HepG2 (cell line): ENCODE results near the gene PHLDB1. TPM values are rescaled to one million over a fixed set of nuclear protein-coding genes. Genes with fewer than 3 reads are reported as not detected.

Experiments
- ATAC-seq: fragments of 200-7000 bp; cut with Tn5 transposase; 3 replicates; pipeline ENCODE4 v1.9.1; 2020; ENCODE audit warnings: mild to moderate bottlenecking, moderate library complexity
- BruUV-seq: library from RNA; stranded (reverse); fragments of 400-500 nt; replicated peaks from 2 replicates; lab custom pipeline; 2021; lab: Mats Ljungman, UMichigan
- CTCF ChIA-PET: fragments of 300-600 bp; formaldehyde crosslinking; extraction: SDS; loops from one replicate; lab custom pipeline; 2021; ENCODE audit warnings: low total read pairs, inconsistent platforms, low intra/inter-chr PET ratio; lab: Yijun Ruan, JAX
- POLR2A ChIA-PET: fragments of 350-600 bp; sonication (Branson Sonifier 250); formaldehyde crosslinking; loops from one replicate; lab custom pipeline; 2020; ENCODE audit warnings: antibody characterized with exemption, inconsistent platforms; lab: Yijun Ruan, JAX
- DNase-seq: peaks from one replicate; pipeline ENCODE4 v3.0.0-alpha.2; 2015; ENCODE audit warnings: low spot score
- FAIRE-seq: peaks from 3 replicates; lab custom pipeline; 2011; peaks lifted over from hg19 to GRCh38; lab: Jason Lieb, UNC
- H2AFZ ChIP-seq: one replicate; pipeline ENCODE4 v1.6.1; 2011; ENCODE audit warnings: low read length, inconsistent platforms
- H3K27ac ChIP-seq: fragments of 300-600 bp; 3 replicates; pipeline ENCODE4 v1.8.0; 2011; ENCODE audit warnings: mixed run types, mild to moderate bottlenecking, mixed read lengths, low read length, inconsistent platforms; ENCODE audit not compliant: insufficient read depth; ENCODE audit errors: extremely low read length
- H3K27me3 ChIP-seq, 2 experiments: fragments of 200-600 bp in 1 of 2; 2 replicates in 1 of 2; 3 replicates in 1 of 2; pipeline versions ENCODE4 v1.6.0 to v1.8.0; 2011; ENCODE audit warnings: low read length in 2 of 2, mild to moderate bottlenecking in 2 of 2, moderate library complexity in 2 of 2, inconsistent platforms in 1 of 2; ENCODE audit not compliant: insufficient read depth in 2 of 2, control insufficient read depth in 1 of 2
- H3K36me3 ChIP-seq, 2 experiments: fragments of 200-600 bp in 1 of 2; replicated peaks in 1 of 2; 2 replicates in 1 of 2; 3 replicates in 1 of 2; pipeline versions ENCODE4 v1.5.1 to v1.8.0; 2011; ENCODE audit warnings: low read length in 2 of 2, inconsistent platforms in 1 of 2; ENCODE audit not compliant: insufficient read depth in 2 of 2, control insufficient read depth in 1 of 2
- H3K4me1 ChIP-seq: 2 replicates; pipeline ENCODE4 v1.5.1; 2012; ENCODE audit warnings: low read length, inconsistent platforms; ENCODE audit not compliant: insufficient read depth
- H3K4me2 ChIP-seq: 2 replicates; pipeline ENCODE4 v1.6.0; 2011; ENCODE audit warnings: low read depth, low read length, inconsistent platforms
- H3K4me3 ChIP-seq, 3 experiments: fragments of 200-600 bp in 1 of 3; sonication (generic), shearing (Covaris generic) in 1 of 3; replicated peaks in 1 of 3; 2 replicates each; pipeline ENCODE4 v1.5.1; 2011 to 2016; ENCODE audit warnings: low read length in 3 of 3, inconsistent platforms in 2 of 3, low read depth in 2 of 3, mild to moderate bottlenecking in 2 of 3, control low read depth in 1 of 3, mixed read lengths in 1 of 3; ENCODE audit not compliant: insufficient read depth in 1 of 3
- H3K79me2 ChIP-seq: one replicate; pipeline ENCODE4 v1.6.1; 2011; ENCODE audit warnings: low read length, inconsistent platforms; ENCODE audit not compliant: insufficient read depth
- H3K9ac ChIP-seq: 2 replicates; pipeline ENCODE4 v1.6.0; 2011; ENCODE audit warnings: mild to moderate bottlenecking, low read depth, low read length, inconsistent platforms; ENCODE audit not compliant: insufficient read depth
- H3K9me3 ChIP-seq: 2 replicates; pipeline ENCODE4 v1.5.1; 2012; ENCODE audit warnings: mild to moderate bottlenecking, low read length
- H4K20me1 ChIP-seq: 2 replicates; pipeline ENCODE4 v1.6.0; 2011; ENCODE audit warnings: inconsistent platforms, mild to moderate bottlenecking, low read length, moderate library complexity; ENCODE audit not compliant: insufficient read depth
- CREB1 ChIP-seq, 2 experiments: fragments of 450-650 bp in 1 of 2; IDR thresholded peaks; 2 replicates each; pipeline ENCODE4 v1.6.1; 2016 to 2017; ENCODE audit warnings: control low read depth in 1 of 2, mild to moderate bottlenecking in 1 of 2, missing compliant biosample characterization in 1 of 2, missing genetic modification characterization in 1 of 2
- HMG20A ChIP-seq: IDR thresholded peaks from 2 replicates; pipeline ENCODE4 v1.6.1; 2016; ENCODE audit warnings: borderline replicate concordance
- KDM2A ChIP-seq: sonication (generic); formaldehyde crosslinking; IDR thresholded peaks from 2 replicates; pipeline ENCODE4 v1.4.0; 2020; ENCODE audit warnings: low read depth, missing genetic modification reagents, borderline replicate concordance
- MAFF ChIP-seq: IDR thresholded peaks from 2 replicates; pipeline ENCODE4 v1.6.1; 2011; ENCODE audit warnings: low read depth, low read length, improper control_type of control experiment
- MTA1 ChIP-seq: sonication (generic); formaldehyde crosslinking; IDR thresholded peaks from 2 replicates; pipeline ENCODE4 v1.4.0; 2020; ENCODE audit warnings: missing genetic modification reagents, mild to moderate bottlenecking, borderline replicate concordance
- PHF20 ChIP-seq: sonication (generic); formaldehyde crosslinking; IDR thresholded peaks from 2 replicates; pipeline ENCODE4 v1.5.0; 2020; ENCODE audit warnings: mild to moderate bottlenecking, missing genetic modification reagents
- SP2 ChIP-seq: sonication (generic); formaldehyde crosslinking; IDR thresholded peaks from 2 replicates; pipeline ENCODE4 v1.5.1; 2020; ENCODE audit warnings: mild to moderate bottlenecking, missing genetic modification reagents
- SRY ChIP-seq: sonication (generic); formaldehyde crosslinking; IDR thresholded peaks from 2 replicates; pipeline ENCODE4 v1.8.0; 2022; ENCODE audit warnings: mild to moderate bottlenecking, missing genetic modification reagents
- YEATS2 ChIP-seq: sonication (generic); formaldehyde crosslinking; IDR thresholded peaks from 2 replicates; pipeline ENCODE4 v1.4.0; 2020; ENCODE audit warnings: missing genetic modification reagents, borderline replicate concordance
- ZMYM3 ChIP-seq: sonication (generic); formaldehyde crosslinking; IDR thresholded peaks from 2 replicates; pipeline ENCODE4 v1.5.1; 2020; ENCODE audit warnings: mild to moderate bottlenecking, missing genetic modification reagents
- ZNF33B ChIP-seq: sonication (generic); formaldehyde crosslinking; IDR thresholded peaks from 2 replicates; pipeline ENCODE4 v1.5.1; 2020; ENCODE audit warnings: mild to moderate bottlenecking, missing genetic modification reagents
- ZNF746 ChIP-seq: sonication (generic); formaldehyde crosslinking; IDR thresholded peaks from 2 replicates; pipeline ENCODE4 v1.8.0; 2022; ENCODE audit warnings: mild to moderate bottlenecking, missing genetic modification reagents
- ZNF782 ChIP-seq: sonication (generic); formaldehyde crosslinking; IDR thresholded peaks from 2 replicates; pipeline ENCODE4 v1.4.0; 2020; ENCODE audit warnings: missing genetic modification reagents, mild to moderate bottlenecking, borderline replicate concordance
- WGBS: methylation state at CpG from one replicate; pipeline ENCODE4 v1.1.6; 2017; ENCODE audit warnings: low lambda C conversion rate; 5-methylcytosine and 5-hydroxymethylcytosine counted together
- in situ Hi-C: cut with HindIII; loops from 2 replicates; pipeline ENCODE4 v1.10.0; 2017; ENCODE audit warnings: low pct_unique_long_range_greater_than_20kb; ENCODE audit not compliant: extremely low pct_ligation_motif_present
- intact Hi-C: fragments of 100-400 bp; cut with micrococcal nuclease; formaldehyde crosslinking; loops from one replicate; pipeline ENCODE4 v1.10.0; 2022; ENCODE audit not compliant: unreplicated experiment
- polyA plus RNA-seq, 8 experiments: library from polyadenylated mRNA; depleted of rRNA in 3 of 8; stranded (reverse) in 7 of 8; unstranded in 1 of 8; fragments of >200 nt; fragmentation: Illumina TruSeq in 4 of 8; extraction: Trizol in 4 of 8; gene quantifications; 2 replicates each; pipeline versions ENCODE4 v1.2.1 to v1.2.3, GENCODE V29; 2011 to 2016; ENCODE audit warnings: low read depth in 4 of 8, missing spikeins in 1 of 8, mixed read lengths in 1 of 8; ENCODE audit not compliant: insufficient read depth in 1 of 8
- total RNA-seq, 5 experiments: library from RNA; depleted of rRNA; stranded (reverse); fragments of >200 nt; fragmentation: Illumina TruSeq; extraction: Trizol; gene quantifications; 2 replicates each; pipeline ENCODE4 v1.2.3, GENCODE V29; 2016; ENCODE audit warnings: low read depth in 1 of 5
- TF ChIP-seq, protein P1 (sequence below): sonication (generic); formaldehyde crosslinking; IDR thresholded peaks from 2 replicates; pipeline ENCODE4 v1.4.0; 2020; ENCODE audit warnings: mild to moderate bottlenecking, missing genetic modification reagents, borderline replicate concordance
- TF ChIP-seq, protein P2 (sequence below): sonication (generic); formaldehyde crosslinking; IDR thresholded peaks from 2 replicates; pipeline ENCODE4 v1.8.0; 2022; ENCODE audit warnings: mild to moderate bottlenecking, missing genetic modification reagents

PHLDB1 gene
- total and polyA plus RNA-seq, 2 of the 13 experiments (the other 11 are each of a cell fraction or from before 2014, with no cell fraction given), result 13.8 to 14.2 TPM

DNA sequence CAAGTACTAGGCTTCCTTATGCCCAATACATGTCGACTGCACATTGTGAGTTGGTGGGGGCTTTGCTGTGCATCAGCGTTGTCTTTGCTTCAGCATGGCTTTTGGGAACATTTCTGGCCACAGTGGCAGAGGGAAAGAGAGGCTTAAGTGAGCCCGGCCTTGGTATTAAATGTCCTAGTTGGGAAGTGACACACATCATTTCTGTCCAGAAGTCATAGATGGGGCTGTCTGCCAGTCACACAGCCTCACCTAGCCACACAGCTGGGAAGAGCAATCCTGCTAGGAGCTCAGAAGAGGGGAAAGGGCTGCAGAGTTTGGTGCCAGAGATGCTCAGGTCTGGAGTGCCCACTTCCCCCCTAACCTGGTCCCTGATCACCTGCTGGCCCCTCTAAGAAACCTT lies 44.4 kb downstream of the PHLDB1 start:
- ChIA-PET CTCF (no interaction called here), POLR2A (no interaction called here)
- H2AFZ ChIP-seq, result no peak overlapping the region
- H3K9ac ChIP-seq, result no peak overlapping the region
- no peaks in the 10 kb centered on the region for H3K9me3 ChIP-seq
- no peak overlapping the region for H3K4me3 ChIP-seq
- no peak overlapping the region for H3K27ac ChIP-seq
- FAIRE-seq, result no peak
- WGBS, result 94% methylated on average over 3 of the region's 3 CpGs
- in situ Hi-C loops (no loop called here), intact Hi-C loops (no loop called here)
- no peak for DNase-seq
- no peak for ATAC-seq
- peaks cover 15 to 25% of the 10 kb centered on the region in 2 experiments; a peak in 4 of 5 replicates for H3K36me3 ChIP-seq
- BruUV-seq, result no TSS peak
- H3K27me3 ChIP-seq, result no peaks in the 10 kb centered on the region
- no peaks in the 10 kb centered on the region for H3K79me2 ChIP-seq
- H3K4me2 ChIP-seq, result no peak overlapping the region
- no peaks in the 10 kb centered on the region for H4K20me1 ChIP-seq
- peaks cover 22% of the 10 kb centered on the region for H3K4me1 ChIP-seq
- TF ChIP-seq, protein P1, sequence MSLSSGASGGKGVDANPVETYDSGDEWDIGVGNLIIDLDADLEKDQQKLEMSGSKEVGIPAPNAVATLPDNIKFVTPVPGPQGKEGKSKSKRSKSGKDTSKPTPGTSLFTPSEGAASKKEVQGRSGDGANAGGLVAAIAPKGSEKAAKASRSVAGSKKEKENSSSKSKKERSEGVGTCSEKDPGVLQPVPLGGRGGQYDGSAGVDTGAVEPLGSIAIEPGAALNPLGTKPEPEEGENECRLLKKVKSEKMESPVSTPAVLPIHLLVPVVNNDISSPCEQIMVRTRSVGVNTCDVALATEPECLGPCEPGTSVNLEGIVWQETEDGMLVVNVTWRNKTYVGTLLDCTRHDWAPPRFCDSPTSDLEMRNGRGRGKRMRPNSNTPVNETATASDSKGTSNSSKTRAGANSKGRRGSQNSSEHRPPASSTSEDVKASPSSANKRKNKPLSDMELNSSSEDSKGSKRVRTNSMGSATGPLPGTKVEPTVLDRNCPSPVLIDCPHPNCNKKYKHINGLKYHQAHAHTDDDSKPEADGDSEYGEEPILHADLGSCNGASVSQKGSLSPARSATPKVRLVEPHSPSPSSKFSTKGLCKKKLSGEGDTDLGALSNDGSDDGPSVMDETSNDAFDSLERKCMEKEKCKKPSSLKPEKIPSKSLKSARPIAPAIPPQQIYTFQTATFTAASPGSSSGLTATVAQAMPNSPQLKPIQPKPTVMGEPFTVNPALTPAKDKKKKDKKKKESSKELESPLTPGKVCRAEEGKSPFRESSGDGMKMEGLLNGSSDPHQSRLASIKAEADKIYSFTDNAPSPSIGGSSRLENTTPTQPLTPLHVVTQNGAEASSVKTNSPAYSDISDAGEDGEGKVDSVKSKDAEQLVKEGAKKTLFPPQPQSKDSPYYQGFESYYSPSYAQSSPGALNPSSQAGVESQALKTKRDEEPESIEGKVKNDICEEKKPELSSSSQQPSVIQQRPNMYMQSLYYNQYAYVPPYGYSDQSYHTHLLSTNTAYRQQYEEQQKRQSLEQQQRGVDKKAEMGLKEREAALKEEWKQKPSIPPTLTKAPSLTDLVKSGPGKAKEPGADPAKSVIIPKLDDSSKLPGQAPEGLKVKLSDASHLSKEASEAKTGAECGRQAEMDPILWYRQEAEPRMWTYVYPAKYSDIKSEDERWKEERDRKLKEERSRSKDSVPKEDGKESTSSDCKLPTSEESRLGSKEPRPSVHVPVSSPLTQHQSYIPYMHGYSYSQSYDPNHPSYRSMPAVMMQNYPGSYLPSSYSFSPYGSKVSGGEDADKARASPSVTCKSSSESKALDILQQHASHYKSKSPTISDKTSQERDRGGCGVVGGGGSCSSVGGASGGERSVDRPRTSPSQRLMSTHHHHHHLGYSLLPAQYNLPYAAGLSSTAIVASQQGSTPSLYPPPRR (CRISPR knock-in tag), result no peak
- no peak for TF ChIP-seq HMG20A (CRISPR knock-in tag)
- TF ChIP-seq MAFF, result no peak
- no peak for TF ChIP-seq SRY
- no peak for TF ChIP-seq MTA1 (CRISPR knock-in tag)
- no peak for TF ChIP-seq CREB1 (IDR thresholded peaks at IDR 0.05)
- TF ChIP-seq CREB1 (CRISPR knock-in tag; IDR thresholded peaks at IDR 0.05), result no peak
- no peak for TF ChIP-seq ZNF33B (CRISPR knock-in tag)
- TF ChIP-seq KDM2A (CRISPR knock-in tag), result no peak
- TF ChIP-seq ZNF746 (CRISPR knock-in tag), result no peak
- TF ChIP-seq, protein P2, sequence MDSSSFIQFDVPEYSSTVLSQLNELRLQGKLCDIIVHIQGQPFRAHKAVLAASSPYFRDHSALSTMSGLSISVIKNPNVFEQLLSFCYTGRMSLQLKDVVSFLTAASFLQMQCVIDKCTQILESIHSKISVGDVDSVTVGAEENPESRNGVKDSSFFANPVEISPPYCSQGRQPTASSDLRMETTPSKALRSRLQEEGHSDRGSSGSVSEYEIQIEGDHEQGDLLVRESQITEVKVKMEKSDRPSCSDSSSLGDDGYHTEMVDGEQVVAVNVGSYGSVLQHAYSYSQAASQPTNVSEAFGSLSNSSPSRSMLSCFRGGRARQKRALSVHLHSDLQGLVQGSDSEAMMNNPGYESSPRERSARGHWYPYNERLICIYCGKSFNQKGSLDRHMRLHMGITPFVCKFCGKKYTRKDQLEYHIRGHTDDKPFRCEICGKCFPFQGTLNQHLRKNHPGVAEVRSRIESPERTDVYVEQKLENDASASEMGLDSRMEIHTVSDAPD (CRISPR knock-in tag), result no peak
- TF ChIP-seq PHF20 (CRISPR knock-in tag), result no peak
- no peak for TF ChIP-seq ZMYM3
- no peak for TF ChIP-seq ZNF782 (CRISPR knock-in tag)
- TF ChIP-seq SP2, result no peak
- no peak for TF ChIP-seq YEATS2 (CRISPR knock-in tag)
